Measurements from ENCODE around the gene GABRR2. TPM values are rescaled to one million over a fixed set of nuclear protein-coding genes. Genes with fewer than 3 reads are reported as not detected.

Gene GABRR2
- total and polyA plus RNA-seq, 10 of the 15 experiments (the other 5 are each of a cell fraction or from before 2014, with no cell fraction given) = 0.16 to 0.72 (median 0.32) TPM; not detected in 2

GRCh38 chr6:89269252-89269651 is 45.8 kb downstream of the GABRR2 start:
- POLR2A ChIA-PET = no interaction called here

More at GRCh38 chr6:89269252-89269651, 45.8 kb downstream of the GABRR2 start:
- ATAC-seq (no peak), FAIRE-seq (no peak), DNase-seq (ENCODE audit: low read depth, low spot score) (no peak)
- no peaks in the 10 kb centered on the region for H4K20me1 ChIP-seq (ENCODE audit: control insufficient read depth, insufficient read depth)
- H3K9me3 ChIP-seq (replicated peaks; ENCODE audit: control insufficient read depth, insufficient read depth, low read length) = no peaks in the 10 kb centered on the region
- intact Hi-C loops (cut with micrococcal nuclease; ENCODE audit: unreplicated experiment) = no loop called here
- H3K4me3 ChIP-seq = no peak overlapping the region
- ChIA-PET SMC1A (ENCODE audit: uncharacterized antibody, unreplicated experiment) (interaction anchor here (1.0 to 2.0 kb wide), 2 partner anchors 9 to 90 kb away, joined by 5 to 7 read pairs; no protein-coding TSS in a partner anchor), RAD21 (ENCODE audit: unreplicated experiment) (no interaction called here), CTCF (interaction anchor here (1.5 to 1.6 kb wide), 3 partner anchors 13 to 103 kb away, joined by 3 to 7 read pairs (median 5); no protein-coding TSS in a partner anchor)
- H3K27me3 ChIP-seq (replicated peaks in 1 of 2; ENCODE audit: control insufficient read depth in 2 of 2, insufficient read depth in 2 of 2, low read length in 1 of 2) = no peaks in the 10 kb centered on the region
- H3K36me3 ChIP-seq (ENCODE audit: control insufficient read depth in 2 of 2, insufficient read depth in 2 of 2, low read length in 1 of 2) = no peaks in the 10 kb centered on the region
- no peak overlapping the region for H3K27ac ChIP-seq (ENCODE audit: control insufficient read depth, insufficient read depth)
- H3K4me1 ChIP-seq (ENCODE audit: control insufficient read depth, insufficient read depth, low read length) = peaks cover 22% of the 10 kb centered on the region
- TF ChIP-seq SPI1 (IDR thresholded peaks at IDR 0.05; ENCODE audit: borderline replicate concordance, insufficient read depth, low read depth, low read length) (no peak), NR2C1 (IDR thresholded peaks at IDR 0.05) (no peak), E2F4 (IDR thresholded peaks at IDR 0.05; ENCODE audit: low read depth, low read length) (no peak), POLR2A (IDR thresholded peaks at IDR 0.05; ENCODE audit: low read depth, low read length) (no peak), MEF2B (IDR thresholded peaks at IDR 0.05; ENCODE audit: partially characterized antibody, poor library complexity, severe bottlenecking) (no peak), CBX5 (IDR thresholded peaks at IDR 0.05; ENCODE audit: low read depth) (no peak), ZBTB4 (CRISPR knock-in tag; IDR thresholded peaks at IDR 0.05) (no peak), ZBTB11 (CRISPR knock-in tag; IDR thresholded peaks at IDR 0.05) (no peak), ZNF274 (IDR thresholded peaks at IDR 0.05; ENCODE audit: insufficient read depth, insufficient read length) (no peak), HCFC1 (IDR thresholded peaks at IDR 0.05; ENCODE audit: low read length) (no peak)
- H3K4me2 ChIP-seq (ENCODE audit: control insufficient read depth, insufficient read depth) = no peak overlapping the region
- BruUV-seq (replicated peaks) = no TSS peak
- no peaks in the 10 kb centered on the region for H3K79me2 ChIP-seq (ENCODE audit: control insufficient read depth, insufficient read depth, low read length)
- no peak overlapping the region for H2AFZ ChIP-seq (ENCODE audit: control insufficient read depth, low read depth, low read length)
- in situ Hi-C loops (cut with MboI) = no loop called here
- no peak overlapping the region for H3K9ac ChIP-seq (ENCODE audit: control insufficient read depth, insufficient read depth, low read length)
- WGBS (ENCODE audit: insufficient coverage, insufficient replicate concordance, low lambda C conversion rate, missing lambda C conversion rate) = 83% methylated on average over 3 of the region's 3 CpGs
